Vagina (tissue), 2 donors: ENCODE data around the gene CUX1.

ENCODE experiments used
- CTCF ChIP-seq, 3 experiments: fragments of 450-650 bp in 2 of 3; fragments of 200-600 bp in 1 of 3; sonication (generic) in 1 of 3; IDR thresholded peaks; one replicate each; pipeline ENCODE4 v1.5.1; 2017 to 2019; ENCODE audit warnings: antibody characterized with exemption in 3 of 3, mild to moderate bottlenecking in 2 of 3, moderate library complexity in 2 of 3
- POLR2A ChIP-seq, 2 donors: fragments of 450-650 bp; IDR thresholded peaks; one replicate each; pipeline ENCODE4 v1.6.1; 2017; ENCODE audit warnings: antibody characterized with exemption in 2 of 2, mild to moderate bottlenecking in 2 of 2, moderate library complexity in 2 of 2
- POLR2AphosphoS5 ChIP-seq, 2 donors: sonication (generic); formaldehyde crosslinking; IDR thresholded peaks; one replicate each; pipeline ENCODE4 v1.9.0; 2017; ENCODE audit warnings: antibody characterized with exemption in 2 of 2, mild to moderate bottlenecking in 2 of 2, low read depth in 1 of 2; ENCODE audit not compliant: insufficient read depth in 1 of 2

DNA sequence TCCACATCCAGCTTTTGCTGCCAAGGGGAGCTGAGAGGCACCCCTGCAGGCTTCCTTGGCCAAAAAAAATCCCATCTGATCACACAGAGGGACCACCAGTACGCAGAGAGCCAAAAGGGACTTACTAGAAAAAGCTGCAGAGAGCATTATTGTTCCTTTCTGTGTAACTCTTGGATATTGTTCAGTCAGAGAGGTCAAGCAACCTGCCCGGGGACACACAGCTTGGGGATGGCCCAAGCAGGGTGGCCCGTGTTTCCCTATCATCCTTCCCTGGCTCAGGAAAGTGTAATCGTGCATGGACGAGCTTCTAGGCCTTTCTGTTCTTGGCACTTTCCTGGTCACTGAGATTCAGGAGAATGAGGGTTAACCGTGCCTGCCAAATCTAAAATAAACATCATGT is 385.1 kb downstream of the CUX1 start:
- TF ChIP-seq CTCF (IDR thresholded peaks at IDR 0.05) (no peak), POLR2A (IDR thresholded peaks at IDR 0.05) (no peak), POLR2AphosphoS5 (IDR thresholded peaks at IDR 0.05; ENCODE audit: insufficient read depth in 1 of 2, low read depth in 1 of 2) (no peak)
